ENCODE measurements around the gene SRGAP2B. TPM values are rescaled to one million over a fixed set of nuclear protein-coding genes. Genes with fewer than 3 reads are reported as not detected.
"Not testable (repeated sequence)": the region's sequence is repeated elsewhere in the genome, so short reads cannot be mapped to it uniquely, and the experiment has no call there.

SRGAP2B gene
- total and polyA plus RNA-seq, 2 of the 8 experiments (the other 6 are each of a cell fraction or from before 2014, with no cell fraction given) = 4.9 to 39.5 TPM

DNA sequence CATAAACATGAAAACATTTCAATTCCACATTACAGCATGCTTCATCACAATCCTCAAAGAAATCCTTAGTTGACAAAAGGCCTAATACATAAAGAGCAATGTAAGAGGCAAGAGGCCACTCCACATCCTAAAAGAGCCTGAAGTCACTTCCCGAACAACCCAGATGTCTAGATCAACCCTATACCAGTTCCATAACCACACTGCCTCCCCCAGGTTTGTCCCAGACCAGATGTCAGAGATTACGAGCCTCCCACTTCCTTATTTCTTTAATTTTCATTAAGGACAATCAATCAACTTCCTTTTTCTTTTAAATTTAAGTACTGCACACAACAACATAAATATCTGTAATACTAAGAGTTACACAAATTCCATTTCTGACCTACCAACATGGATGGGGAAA, 15.4 kb downstream of the SRGAP2B start:
- H3K4ac ChIP-seq (replicated peaks; ENCODE audit: insufficient read length, low read depth, low read length); H4K91ac ChIP-seq (replicated peaks; ENCODE audit: insufficient read length, low read length); H3K79me2 ChIP-seq (ENCODE audit: control insufficient read depth in 1 of 2, insufficient read depth in 2 of 2, low read length in 2 of 2); H2BK12ac ChIP-seq (ENCODE audit: low read depth, low read length); H2BK15ac ChIP-seq (ENCODE audit: low read length); H3K23me2 ChIP-seq (ENCODE audit: low read depth, low read length); H2AK5ac ChIP-seq (ENCODE audit: low read depth, low read length); FAIRE-seq; H3K9ac ChIP-seq (replicated peaks in 1 of 4; ENCODE audit: extremely low read depth in 1 of 4, low read depth in 3 of 4, low read length in 3 of 4); H2BK120ac ChIP-seq (replicated peaks; ENCODE audit: low read depth, low read length); H3K79me1 ChIP-seq (ENCODE audit: low read depth, low read length); DNase-seq (ENCODE audit: low read depth in 1 of 2, low spot score in 2 of 2); H3K9me3 ChIP-seq (ENCODE audit: insufficient read depth in 2 of 2, low read depth in 1 of 2, low read length in 1 of 2); H4K8ac ChIP-seq (ENCODE audit: extremely low read depth, insufficient read depth, low read length); H3K14ac ChIP-seq (ENCODE audit: insufficient read length); H3K4me2 ChIP-seq (ENCODE audit: insufficient read depth in 1 of 2, low read depth in 2 of 2, low read length in 2 of 2); H3K4me1 ChIP-seq (replicated peaks in 1 of 4; ENCODE audit: control insufficient read depth in 3 of 4, insufficient read depth in 4 of 4, low read length in 3 of 4); H4K5ac ChIP-seq (ENCODE audit: insufficient read length, low read depth, low read length); H4K20me1 ChIP-seq (replicated peaks in 1 of 2; ENCODE audit: control insufficient read depth in 1 of 2, insufficient read depth in 2 of 2, low read length in 2 of 2); CTCF ChIA-PET (ENCODE audit: partially characterized antibody); H3K27ac ChIP-seq (ENCODE audit: low read depth, low read length); H2BK5ac ChIP-seq (ENCODE audit: low read depth, low read length); H2BK20ac ChIP-seq (ENCODE audit: low read length); H3K23ac ChIP-seq (ENCODE audit: insufficient read length); POLR2A ChIA-PET (ENCODE audit: partially characterized antibody); H3K27me3 ChIP-seq (replicated peaks in 1 of 4; ENCODE audit: control insufficient read depth in 3 of 4, extremely low read depth in 1 of 4, insufficient read depth in 3 of 4, low read length in 3 of 4); H2AFZ ChIP-seq (ENCODE audit: low read length); H3K4me3 ChIP-seq (ENCODE audit: extremely low read depth in 1 of 4, insufficient read depth in 2 of 4, low read depth in 3 of 4, low read length in 4 of 4); H3K36me3 ChIP-seq (ENCODE audit: control insufficient read depth in 2 of 4, insufficient read depth in 4 of 4, low read length in 3 of 4); H3K18ac ChIP-seq (ENCODE audit: extremely low read depth, low read length); H3K56ac ChIP-seq (replicated peaks; ENCODE audit: insufficient read length, low read depth, low read length): not testable (repeated sequence)
- 96% methylated on average over 2 of the region's 2 CpGs; no CpG with 5 or more reads in 1 of the 2 experiments for WGBS, 2 experiments (ENCODE audit: extremely low coverage in 1 of 2, insufficient coverage in 1 of 2, insufficient read length in 1 of 2, insufficient replicate concordance in 2 of 2, low coverage in 1 of 2, low lambda C conversion rate in 2 of 2, missing lambda C conversion rate in 1 of 2)

DNA sequence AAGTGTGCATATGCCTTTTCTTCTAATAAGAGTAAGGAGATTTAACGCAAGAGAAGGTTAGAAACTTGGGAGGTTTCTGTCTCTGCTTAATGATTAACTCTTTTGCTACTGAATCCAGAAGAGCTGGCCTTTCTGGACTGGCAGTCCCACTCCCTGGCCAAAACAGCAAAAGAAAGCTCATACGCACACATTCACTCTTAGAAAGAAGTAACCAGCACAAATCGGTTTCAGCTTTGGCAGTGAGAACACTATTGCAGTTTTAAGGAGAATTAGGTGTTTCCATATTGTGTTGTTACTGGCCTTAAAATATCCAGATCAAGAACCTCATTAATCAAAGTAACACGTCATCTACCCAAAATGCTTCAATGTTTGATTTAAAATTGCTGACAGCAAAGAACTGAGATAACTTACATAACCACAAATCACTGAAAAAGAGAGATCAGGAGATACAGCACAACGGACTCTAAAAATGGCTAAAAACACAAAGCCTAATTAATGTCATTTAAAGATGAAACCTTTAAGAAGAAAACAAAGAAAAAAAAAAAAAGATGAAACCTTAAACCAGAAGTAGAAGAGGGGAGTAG, 16.2 kb downstream of the SRGAP2B start:
- H3K4me3 ChIP-seq (ENCODE audit: extremely low read depth in 1 of 4, insufficient read depth in 2 of 4, low read depth in 3 of 4, low read length in 4 of 4); H2BK120ac ChIP-seq (replicated peaks; ENCODE audit: low read depth, low read length); H2BK12ac ChIP-seq (ENCODE audit: low read depth, low read length); H3K9me3 ChIP-seq (ENCODE audit: insufficient read depth in 2 of 2, low read depth in 1 of 2, low read length in 1 of 2); H2AFZ ChIP-seq (ENCODE audit: low read length); FAIRE-seq; H3K18ac ChIP-seq (ENCODE audit: extremely low read depth, low read length); H3K79me1 ChIP-seq (ENCODE audit: low read depth, low read length); H3K4me2 ChIP-seq (ENCODE audit: insufficient read depth in 1 of 2, low read depth in 2 of 2, low read length in 2 of 2); H3K9ac ChIP-seq (replicated peaks in 1 of 4; ENCODE audit: extremely low read depth in 1 of 4, low read depth in 3 of 4, low read length in 3 of 4); H3K23ac ChIP-seq (ENCODE audit: insufficient read length); H3K23me2 ChIP-seq (ENCODE audit: low read depth, low read length); H3K79me2 ChIP-seq (ENCODE audit: control insufficient read depth in 1 of 2, insufficient read depth in 2 of 2, low read length in 2 of 2); H2BK5ac ChIP-seq (ENCODE audit: low read depth, low read length); H2BK15ac ChIP-seq (ENCODE audit: low read length); H3K27ac ChIP-seq (ENCODE audit: low read depth, low read length); H3K4ac ChIP-seq (replicated peaks; ENCODE audit: insufficient read length, low read depth, low read length); H4K20me1 ChIP-seq (replicated peaks in 1 of 2; ENCODE audit: control insufficient read depth in 1 of 2, insufficient read depth in 2 of 2, low read length in 2 of 2); H3K56ac ChIP-seq (replicated peaks; ENCODE audit: insufficient read length, low read depth, low read length); CTCF ChIA-PET (ENCODE audit: partially characterized antibody); H2AK5ac ChIP-seq (ENCODE audit: low read depth, low read length); POLR2A ChIA-PET (ENCODE audit: partially characterized antibody); H3K36me3 ChIP-seq (ENCODE audit: control insufficient read depth in 2 of 4, insufficient read depth in 4 of 4, low read length in 3 of 4); DNase-seq (ENCODE audit: low read depth in 1 of 2, low spot score in 2 of 2); H4K5ac ChIP-seq (ENCODE audit: insufficient read length, low read depth, low read length); H3K14ac ChIP-seq (ENCODE audit: insufficient read length); H2BK20ac ChIP-seq (ENCODE audit: low read length); H3K4me1 ChIP-seq (replicated peaks in 1 of 4; ENCODE audit: control insufficient read depth in 3 of 4, insufficient read depth in 4 of 4, low read length in 3 of 4); H4K8ac ChIP-seq (ENCODE audit: extremely low read depth, insufficient read depth, low read length); H3K27me3 ChIP-seq (replicated peaks in 1 of 4; ENCODE audit: control insufficient read depth in 3 of 4, extremely low read depth in 1 of 4, insufficient read depth in 3 of 4, low read length in 3 of 4); H4K91ac ChIP-seq (replicated peaks; ENCODE audit: insufficient read length, low read length): not testable (repeated sequence)
- WGBS, 2 experiments (ENCODE audit: extremely low coverage in 1 of 2, insufficient coverage in 1 of 2, insufficient read length in 1 of 2, insufficient replicate concordance in 2 of 2, low coverage in 1 of 2, low lambda C conversion rate in 2 of 2, missing lambda C conversion rate in 1 of 2) = no CpG with 5 or more reads among the region's 5 CpGs
